Cardiac muscle cell (in vitro differentiated cells and primary cell): Measurements from ENCODE around the gene CPM. TPM values are rescaled to one million over a fixed set of nuclear protein-coding genes. Genes with fewer than 3 reads are reported as not detected.
A peak's percentile ranks its signal among the peaks of the same experiment; 100 is the strongest.

ENCODE experiments used
- DNase-seq, 2 donors: peaks; one replicate each; pipeline versions ENCODE4 v3.0.0 to v3.0.0-alpha.2; 2010 to 2017; ENCODE audit warnings: low read depth in 1 of 2, low spot score in 1 of 2
- H3K27ac ChIP-seq: fragments of 200-600 bp; sonication (generic); 2 replicates; pipeline ENCODE4 v1.5.1; 2016
- H3K27me3 ChIP-seq: fragments of 200-600 bp; sonication (generic); 2 replicates; pipeline ENCODE4 v1.6.0; 2016; ENCODE audit warnings: control low read depth
- H3K36me3 ChIP-seq: fragments of 200-600 bp; sonication (generic); 2 replicates; pipeline ENCODE4 v1.5.1; 2016; ENCODE audit warnings: control low read depth
- H3K4me1 ChIP-seq: fragments of 200-600 bp; sonication (generic); 2 replicates; pipeline ENCODE4 v1.8.1; 2017; ENCODE audit warnings: low read depth, mild to moderate bottlenecking, mixed run types
- H3K4me3 ChIP-seq: fragments of 200-600 bp; sonication (generic); 2 replicates; pipeline ENCODE4 v1.5.1; 2016; ENCODE audit warnings: mild to moderate bottlenecking
- H3K9me3 ChIP-seq: fragments of 200-600 bp; sonication (generic); 2 replicates; pipeline ENCODE4 v1.5.1; 2017; ENCODE audit warnings: low read depth, mild to moderate bottlenecking, control low read depth
- CTCF ChIP-seq: IDR thresholded peaks from 2 replicates; pipeline ENCODE4 v1.5.1; 2012; ENCODE audit warnings: low read depth, mild to moderate bottlenecking, low read length
- polyA plus RNA-seq: library from polyadenylated mRNA; unstranded; fragments of >200 nt; fragmentation: Nextera tagmentation; extraction: Ambion mirVana; gene quantifications from 2 replicates; pipeline ENCODE4 v1.2.1, GENCODE V29; 2016
- total RNA-seq: library from RNA; depleted of rRNA; stranded (reverse); fragments of >200 nt; gene quantifications from 2 replicates; pipeline ENCODE4 v1.2.3, GENCODE V29; 2016

CPM gene
- total and polyA plus RNA-seq, 2 experiments from 2014 or later = 1.5 to 2.0 TPM

DNA sequence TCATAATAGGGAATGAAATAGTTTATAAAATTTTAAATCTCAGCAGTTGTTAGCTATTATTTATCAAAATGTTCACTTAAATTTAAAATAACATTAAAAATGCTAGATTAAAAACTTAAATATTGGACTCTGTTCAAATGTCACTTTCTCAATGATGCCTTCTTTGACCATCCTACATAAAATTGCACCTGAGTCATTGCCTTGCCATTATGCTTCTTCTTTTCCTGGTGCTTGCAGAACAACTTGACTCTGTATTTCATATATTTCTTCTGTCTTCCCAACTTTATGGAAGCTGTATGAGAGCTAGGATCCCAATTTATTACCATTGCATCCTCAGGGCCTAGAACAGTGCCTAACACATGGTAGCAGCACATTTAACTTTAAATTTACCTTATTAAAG is 37.3 kb upstream of the CPM start:
- TF ChIP-seq CTCF = no peak
- Histone ChIP-seq H3K4me1 (no peaks in the 10 kb centered on the region), H3K9me3 (no peaks in the 10 kb centered on the region), H3K27ac (no peak overlapping the region), H3K4me3 (no peak overlapping the region), H3K36me3 (no peaks in the 10 kb centered on the region), H3K27me3 (no peaks in the 10 kb centered on the region)
- no peak for DNase-seq

GRCh38 chr12:68967046-68967445 is 34.1 kb upstream of the CPM start:
- Histone ChIP-seq H3K4me1 (no peaks in the 10 kb centered on the region), H3K9me3 (no peaks in the 10 kb centered on the region), H3K4me3 (no peak overlapping the region), H3K27ac (no peak overlapping the region), H3K36me3 (no peaks in the 10 kb centered on the region), H3K27me3 (no peaks in the 10 kb centered on the region)
- TF ChIP-seq CTCF = no peak
- no peak for DNase-seq

DNA sequence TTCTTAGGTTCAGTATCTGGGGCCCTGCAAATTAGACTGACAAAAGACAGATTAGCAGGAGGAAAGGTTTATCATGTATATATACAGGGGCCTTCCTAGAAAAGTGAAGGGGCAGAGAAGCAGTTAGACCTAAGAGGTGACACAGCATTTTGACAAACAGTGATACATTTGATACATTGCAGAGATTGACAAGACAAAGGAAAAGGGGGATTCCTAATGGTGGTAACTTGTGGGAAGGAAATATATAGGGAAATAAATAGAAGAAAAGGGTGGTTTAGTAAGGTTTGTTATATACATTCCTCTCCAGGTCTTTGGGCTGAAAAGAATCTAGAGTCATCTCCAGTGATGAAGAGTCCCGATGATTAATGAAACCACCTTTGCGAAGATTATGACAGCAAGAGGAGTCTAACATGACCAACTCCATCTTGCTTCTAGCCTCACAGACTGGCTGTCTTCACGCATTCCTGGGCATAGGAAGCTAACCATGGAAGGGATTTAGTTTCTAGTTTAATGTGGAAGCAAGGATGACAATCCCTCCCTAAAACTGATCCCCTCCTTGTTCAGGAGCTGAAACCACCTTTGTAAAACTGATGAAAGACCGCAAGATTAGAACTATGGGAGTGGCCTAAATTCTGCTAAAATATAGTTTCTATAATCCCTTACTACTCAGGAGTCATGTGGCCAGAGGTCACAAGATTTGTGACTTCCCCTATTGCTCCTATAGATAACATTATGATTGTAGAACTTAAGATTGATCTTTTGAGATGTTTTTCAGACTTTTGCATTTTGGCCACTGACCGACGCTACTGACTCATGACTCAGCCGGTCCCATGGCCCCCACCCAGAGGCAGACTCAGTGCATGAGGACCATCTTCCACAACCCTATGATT is 31.1 kb upstream of the CPM start:
- no peak overlapping the region for H3K4me3 ChIP-seq
- no peaks in the 10 kb centered on the region for H3K27me3 ChIP-seq
- no peak for TF ChIP-seq CTCF
- DNase-seq = no peak
- no peaks in the 10 kb centered on the region for H3K36me3 ChIP-seq
- no peaks in the 10 kb centered on the region for H3K9me3 ChIP-seq
- H3K27ac ChIP-seq = no peak overlapping the region
- no peaks in the 10 kb centered on the region for H3K4me1 ChIP-seq

DNA sequence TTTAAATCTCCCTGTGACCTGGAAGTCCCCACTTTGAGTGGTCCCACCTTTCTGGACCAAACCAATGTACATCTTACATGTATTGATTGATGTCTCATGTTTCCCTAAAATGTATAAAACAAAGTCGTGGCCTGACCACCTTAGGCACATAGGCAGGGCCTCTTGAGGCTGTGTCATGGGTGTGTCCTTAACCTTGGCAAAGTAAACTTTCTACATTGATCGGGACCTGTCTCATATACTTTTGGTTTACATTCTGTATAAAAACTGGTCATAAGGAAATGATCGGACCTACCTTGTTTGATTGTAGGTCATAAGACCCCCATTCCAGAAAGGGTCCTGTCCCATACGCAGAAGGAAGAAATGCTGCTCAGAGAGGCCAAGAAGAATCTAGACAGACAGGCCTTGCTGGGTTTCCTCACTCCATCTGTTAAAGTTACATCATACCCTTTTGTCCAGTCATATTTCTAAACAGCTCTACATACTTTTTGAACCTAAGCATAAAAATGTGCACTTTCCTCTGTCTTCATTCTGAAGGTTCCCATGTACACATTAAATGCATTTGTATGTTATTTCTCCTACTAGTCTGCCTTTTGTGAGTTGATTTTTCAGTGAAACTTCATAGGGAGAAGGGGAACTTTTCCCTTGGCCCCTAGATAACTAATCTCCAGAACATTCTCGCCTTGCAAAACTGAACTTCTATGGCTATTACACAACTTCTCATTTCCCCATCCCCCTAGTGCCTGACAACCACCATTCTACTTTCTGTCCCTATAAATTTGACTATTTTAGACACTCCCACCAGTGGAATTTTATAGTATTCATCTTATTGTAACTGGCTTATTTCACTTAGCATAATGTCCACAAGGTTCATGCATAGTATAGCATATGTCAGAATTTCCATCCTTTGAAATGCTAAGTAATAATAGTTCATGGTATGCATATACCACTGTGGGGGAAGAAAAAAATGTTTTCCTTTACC is 30.2 kb upstream of the CPM start:
- DNase-seq = peak in 1 of 2 donors; percentile 74
- H3K27me3 ChIP-seq = no peaks in the 10 kb centered on the region
- H3K36me3 ChIP-seq = no peaks in the 10 kb centered on the region
- no peaks in the 10 kb centered on the region for H3K9me3 ChIP-seq
- TF ChIP-seq CTCF = no peak
- no peaks in the 10 kb centered on the region for H3K4me1 ChIP-seq
- H3K4me3 ChIP-seq = no peak overlapping the region
- no peak overlapping the region for H3K27ac ChIP-seq

- H3K4me3 ChIP-seq = no peak overlapping the region
- H3K27ac ChIP-seq = no peak overlapping the region
- no peak for TF ChIP-seq CTCF
- peak in 1 of 2 donors; percentile 69 for DNase-seq
- no peaks in the 10 kb centered on the region for H3K27me3 ChIP-seq
- no peaks in the 10 kb centered on the region for H3K4me1 ChIP-seq
- no peaks in the 10 kb centered on the region for H3K9me3 ChIP-seq
- no peaks in the 10 kb centered on the region for H3K36me3 ChIP-seq
Measured at GRCh38 chr12:68959891-68960464, 27.0 kb upstream of the CPM start.
